GM12874 (cell line): ENCODE data around the gene STX2.

ENCODE experiments used
- TF ChIP-seq, protein P1 (sequence below): IDR thresholded peaks from 2 replicates; pipeline ENCODE4 v1.5.1; 2011; ENCODE audit warnings: low read depth, mild to moderate bottlenecking, control low read depth, low read length, moderate library complexity; ENCODE audit not compliant: insufficient read depth

The STX2 gene

DNA sequence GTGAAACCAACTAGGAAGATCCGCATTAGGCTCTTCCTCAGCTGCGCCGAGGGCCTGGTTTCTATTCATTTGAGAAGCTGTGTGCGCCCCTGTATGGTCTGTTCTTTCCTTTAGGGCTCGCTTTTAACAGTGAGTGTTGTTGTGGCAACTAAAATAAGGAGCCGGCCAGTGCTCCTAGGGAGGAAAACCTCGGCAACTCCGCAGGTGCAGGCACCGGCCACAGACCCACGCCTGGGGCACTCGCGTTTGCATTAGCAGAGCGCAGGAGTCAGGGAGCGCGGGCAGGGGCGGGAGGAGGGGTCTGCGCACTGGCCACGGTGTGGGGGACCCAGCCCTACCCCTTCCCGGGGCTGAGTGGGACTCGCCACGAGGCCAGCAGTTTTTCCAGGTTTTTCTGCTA is 50.5 kb downstream of the STX2 start:
- TF ChIP-seq, protein P1, sequence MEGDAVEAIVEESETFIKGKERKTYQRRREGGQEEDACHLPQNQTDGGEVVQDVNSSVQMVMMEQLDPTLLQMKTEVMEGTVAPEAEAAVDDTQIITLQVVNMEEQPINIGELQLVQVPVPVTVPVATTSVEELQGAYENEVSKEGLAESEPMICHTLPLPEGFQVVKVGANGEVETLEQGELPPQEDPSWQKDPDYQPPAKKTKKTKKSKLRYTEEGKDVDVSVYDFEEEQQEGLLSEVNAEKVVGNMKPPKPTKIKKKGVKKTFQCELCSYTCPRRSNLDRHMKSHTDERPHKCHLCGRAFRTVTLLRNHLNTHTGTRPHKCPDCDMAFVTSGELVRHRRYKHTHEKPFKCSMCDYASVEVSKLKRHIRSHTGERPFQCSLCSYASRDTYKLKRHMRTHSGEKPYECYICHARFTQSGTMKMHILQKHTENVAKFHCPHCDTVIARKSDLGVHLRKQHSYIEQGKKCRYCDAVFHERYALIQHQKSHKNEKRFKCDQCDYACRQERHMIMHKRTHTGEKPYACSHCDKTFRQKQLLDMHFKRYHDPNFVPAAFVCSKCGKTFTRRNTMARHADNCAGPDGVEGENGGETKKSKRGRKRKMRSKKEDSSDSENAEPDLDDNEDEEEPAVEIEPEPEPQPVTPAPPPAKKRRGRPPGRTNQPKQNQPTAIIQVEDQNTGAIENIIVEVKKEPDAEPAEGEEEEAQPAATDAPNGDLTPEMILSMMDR, result no peak

GRCh38 chr12:130787445-130788410 is 51.3 kb downstream of the STX2 start:
- TF ChIP-seq, protein P1, result no peak

- TF ChIP-seq, protein P1, result no peak
These were observed 52.0 kb downstream of the STX2 start for GRCh38 chr12:130787041-130787440.

DNA sequence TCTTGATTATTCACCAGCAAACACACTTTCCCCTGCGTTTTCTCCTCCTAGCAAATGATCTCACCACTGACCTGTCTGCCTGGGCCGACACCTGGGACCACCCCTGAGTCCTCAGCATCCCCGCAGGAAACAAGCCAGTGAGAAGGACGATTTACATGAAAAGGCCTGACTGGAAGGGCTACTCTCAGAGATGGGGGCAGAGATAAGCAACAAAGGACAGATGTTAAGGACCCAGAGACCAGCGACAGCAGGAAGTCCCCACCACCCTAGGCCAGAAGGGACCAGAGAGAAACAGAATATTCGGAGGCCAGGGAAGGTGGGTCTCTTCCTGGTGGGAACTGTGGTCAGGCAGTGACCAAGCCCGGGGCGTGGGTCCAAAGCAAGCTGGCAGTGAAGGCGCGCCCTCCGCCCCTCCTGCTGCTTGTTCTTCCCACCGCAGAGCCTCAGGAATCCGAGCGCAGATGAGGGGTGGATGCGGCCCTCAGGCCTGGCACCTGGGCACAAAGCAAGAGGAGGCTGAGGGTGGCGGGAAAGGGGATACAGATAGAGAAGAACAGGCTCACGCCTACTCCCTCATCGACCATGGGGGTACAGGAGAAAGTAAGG is 55.8 kb downstream of the STX2 start:
- TF ChIP-seq, protein P1, result no peak

- TF ChIP-seq, protein P1, result no peak
These were observed 58.0 kb downstream of the STX2 start for GRCh38 chr12:130780880-130781575.

- TF ChIP-seq, protein P1, result no peak
These were observed 58.7 kb downstream of the STX2 start for GRCh38 chr12:130780325-130780724.

DNA sequence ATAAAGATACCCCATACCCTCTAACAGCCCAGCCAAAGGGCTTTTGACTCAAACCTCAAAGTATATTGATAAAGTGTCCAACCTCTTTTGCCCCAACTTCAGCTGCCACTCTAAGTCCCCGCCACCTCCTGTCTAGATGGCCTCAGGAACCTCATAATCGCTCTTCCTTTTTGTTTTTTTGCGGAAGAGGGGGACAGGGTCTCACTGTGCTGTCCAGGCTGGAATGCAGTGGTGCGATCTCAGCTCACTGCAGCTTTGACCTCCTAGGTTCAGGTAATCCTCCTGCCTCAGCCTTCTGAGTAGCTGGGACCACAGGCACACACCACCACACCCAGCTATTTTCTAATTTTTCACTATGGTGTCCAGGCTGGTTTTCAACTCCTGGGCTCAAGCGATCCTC is 60.3 kb downstream of the STX2 start:
- TF ChIP-seq, protein P1, result no peak
